ENCODE data around the gene ZNF746. TPM values are rescaled to one million over a fixed set of nuclear protein-coding genes. Genes with fewer than 3 reads are reported as not detected.
A peak's percentile ranks its signal among the peaks of the same experiment; 100 is the strongest.

The ZNF746 gene
- total and polyA plus RNA-seq, 2 of the 13 experiments (the other 11 are each of a cell fraction or from before 2014, with no cell fraction given) = 3.8 to 8.1 TPM

- no peak for TF ChIP-seq SNAPC4 (CRISPR knock-in tag; IDR thresholded peaks at IDR 0.05)
- no peak for TF ChIP-seq ZNF567 (CRISPR knock-in tag; IDR thresholded peaks at IDR 0.05; ENCODE audit: borderline replicate concordance)
- TF ChIP-seq ZNF510 (CRISPR knock-in tag; IDR thresholded peaks at IDR 0.05; ENCODE audit: low read depth) = no peak
- peak; percentile 47; the same call in 1 of the 2 replicates for TF ChIP-seq ZFP90 (CRISPR knock-in tag; IDR thresholded peaks at IDR 0.05; ENCODE audit: borderline replicate concordance)
- no peak for TF ChIP-seq SKIL (CRISPR knock-in tag; IDR thresholded peaks at IDR 0.05; ENCODE audit: borderline replicate concordance)
- no peak for TF ChIP-seq NFE2L2 (IDR thresholded peaks at IDR 0.05; ENCODE audit: low read length)
- no peak for TF ChIP-seq TBX3 (IDR thresholded peaks at IDR 0.05; ENCODE audit: borderline replicate concordance)
- no peak for TF ChIP-seq ZNF503 (CRISPR knock-in tag; IDR thresholded peaks at IDR 0.05)
- TF ChIP-seq RFXAP (CRISPR knock-in tag; IDR thresholded peaks at IDR 0.05; ENCODE audit: borderline replicate concordance) = peak; percentile 59; the same call in 1 of the 2 replicates
- no peak for TF ChIP-seq TRIM22 (IDR thresholded peaks at IDR 0.05)
- TF ChIP-seq ZSCAN9 (CRISPR knock-in tag; IDR thresholded peaks at IDR 0.05; ENCODE audit: borderline replicate concordance) = no peak
- no peak for TF ChIP-seq NR2F2 (IDR thresholded peaks at IDR 0.05; ENCODE audit: borderline replicate concordance, low read depth)
- peak; percentile 71; the same call in 1 of the 2 replicates for TF ChIP-seq ZNF761 (CRISPR knock-in tag; conservative IDR thresholded peaks at IDR 0.05)
- no peak for TF ChIP-seq ZFP36L2 (CRISPR knock-in tag; IDR thresholded peaks at IDR 0.05)
- TF ChIP-seq ZNF770 (CRISPR knock-in tag; IDR thresholded peaks at IDR 0.05) = peak; percentile 83; the same call in 1 of the 2 replicates
Observed at GRCh38 chr7:149460493-149461277, 36.9 kb downstream of the ZNF746 start, which contains the start of gene ZNF777 (continued).
